HG02852 (cell line): Measurements from ENCODE around the gene FGF22.
A peak's percentile ranks its signal among the peaks of the same experiment; 100 is the strongest.
"Not testable (repeated sequence)": the region's sequence is repeated elsewhere in the genome, so short reads cannot be mapped to it uniquely, and the experiment has no call there.

Source experiments
- ATAC-seq: cut with Tn5 transposase; IDR thresholded peaks from one replicate; pipeline ENCODE4 v1.9.1; 2021; ENCODE audit warnings: mild to moderate bottlenecking, moderate library complexity; ENCODE audit not compliant: unreplicated experiment

The FGF22 gene

GRCh38 chr19:620166-620862 lies 19.4 kb upstream of the FGF22 start:
- ATAC-seq: no peak

GRCh38 chr19:621191-621590 lies 18.5 kb upstream of the FGF22 start:
- ATAC-seq: not testable (repeated sequence)

GRCh38 chr19:621819-622218 lies 17.9 kb upstream of the FGF22 start:
- ATAC-seq: no peak

- no peak for ATAC-seq
Observed at GRCh38 chr19:622666-623065, 17.0 kb upstream of the FGF22 start.

- ATAC-seq: no peak
Observed at GRCh38 chr19:623175-623916, 16.3 kb upstream of the FGF22 start.

GRCh38 chr19:623974-624373 lies 15.7 kb upstream of the FGF22 start:
- no peak for ATAC-seq

- ATAC-seq: no peak
Observed at GRCh38 chr19:624433-625109, 15.1 kb upstream of the FGF22 start.

GRCh38 chr19:625257-625656 lies 14.4 kb upstream of the FGF22 start:
- ATAC-seq: no peak

- not testable (repeated sequence) for ATAC-seq
Observed at GRCh38 chr19:626566-626965, 13.1 kb upstream of the FGF22 start.

- no peak for ATAC-seq
Observed at GRCh38 chr19:628168-628567, 11.5 kb upstream of the FGF22 start.

- ATAC-seq: not testable (repeated sequence)
Observed at GRCh38 chr19:629515-629914, 10.2 kb upstream of the FGF22 start.

- no peak for ATAC-seq
Observed at GRCh38 chr19:629961-630714, 9.5 kb upstream of the FGF22 start.

GRCh38 chr19:632579-633067 lies 7.1 kb upstream of the FGF22 start:
- peak; percentile 18 for ATAC-seq

GRCh38 chr19:633068-633785 lies 6.5 kb upstream of the FGF22 start, which contains the start of gene POLRMT:
TSS of gene POLRMT (minus strand) at chr19:633537. CDS start at chr19:633512, 25 bp downstream.
- peak; percentile 76 for ATAC-seq

- no peak for ATAC-seq
Observed at GRCh38 chr19:633786-634639, 5.7 kb upstream of the FGF22 start.

- no peak for ATAC-seq
Observed at GRCh38 chr19:634975-635652, 4.6 kb upstream of the FGF22 start.

- no peak for ATAC-seq
Observed at GRCh38 chr19:638906-639252, 800 bp upstream of the FGF22 start.

- no peak for ATAC-seq
Observed at GRCh38 chr19:640161-640558, 481 bp downstream of the FGF22 start.
